Stimulated activated CD8-positive, alpha-beta memory T cell treated with anti-CD3 and anti-CD28 coated beads, Interleukin-7, amount 100 ng/mL, for 4 hours (primary cell): ENCODE results near the gene FLT4.
A peak's percentile ranks its signal among the peaks of the same experiment; 100 is the strongest.

Source experiments
- DNase-seq, 2 donors: peaks; one replicate each; pipeline ENCODE4 v3.0.0-alpha.2; 2020; ENCODE audit warnings: low read depth in 2 of 2

The FLT4 gene

GRCh38 chr5:180608572-180609310 is 40.7 kb downstream of the FLT4 start:
- DNase-seq, result no peak

- no peak for DNase-seq
Observed at GRCh38 chr5:180607861-180608571, 41.4 kb downstream of the FLT4 start.

GRCh38 chr5:180606215-180606785 is 43.1 kb downstream of the FLT4 start:
- DNase-seq, result no peak

- DNase-seq, result peak; percentile 36 to 41
Observed at GRCh38 chr5:180605554-180606214, 43.7 kb downstream of the FLT4 start.

- no peak for DNase-seq
Observed at GRCh38 chr5:180604271-180604670, 45.1 kb downstream of the FLT4 start.

GRCh38 chr5:180603076-180603594 is 46.3 kb downstream of the FLT4 start:
- no peak for DNase-seq

- DNase-seq, result no peak
Observed at GRCh38 chr5:180602481-180603075, 46.8 kb downstream of the FLT4 start.

GRCh38 chr5:180601591-180602480 is 47.6 kb downstream of the FLT4 start:
- DNase-seq, result no peak

GRCh38 chr5:180600554-180601041 is 48.8 kb downstream of the FLT4 start:
- no peak for DNase-seq

GRCh38 chr5:180599981-180600553 is 49.3 kb downstream of the FLT4 start:
- no peak for DNase-seq

- DNase-seq, result no peak
Observed at GRCh38 chr5:180599590-180599914, 49.8 kb downstream of the FLT4 start.

- DNase-seq, result no peak
Observed at GRCh38 chr5:180598797-180599589, 50.4 kb downstream of the FLT4 start.

- no peak for DNase-seq
Observed at GRCh38 chr5:180598316-180598701, 51.1 kb downstream of the FLT4 start.

GRCh38 chr5:180596668-180597231 is 52.6 kb downstream of the FLT4 start:
- DNase-seq, result no peak

- no peak for DNase-seq
Observed at GRCh38 chr5:180596115-180596667, 53.2 kb downstream of the FLT4 start.

GRCh38 chr5:180595381-180596114 is 53.9 kb downstream of the FLT4 start:
- no peak for DNase-seq

GRCh38 chr5:180595046-180595379 is 54.4 kb downstream of the FLT4 start:
- DNase-seq, result no peak

GRCh38 chr5:180594311-180595045 is 54.9 kb downstream of the FLT4 start:
- DNase-seq, result no peak
